ENCODE results near the gene ATRNL1. TPM values are rescaled to one million over a fixed set of nuclear protein-coding genes. Genes with fewer than 3 reads are reported as not detected.

The ATRNL1 gene
- total RNA-seq, 1 experiment from 2014 or later, result 1.3 TPM

DNA sequence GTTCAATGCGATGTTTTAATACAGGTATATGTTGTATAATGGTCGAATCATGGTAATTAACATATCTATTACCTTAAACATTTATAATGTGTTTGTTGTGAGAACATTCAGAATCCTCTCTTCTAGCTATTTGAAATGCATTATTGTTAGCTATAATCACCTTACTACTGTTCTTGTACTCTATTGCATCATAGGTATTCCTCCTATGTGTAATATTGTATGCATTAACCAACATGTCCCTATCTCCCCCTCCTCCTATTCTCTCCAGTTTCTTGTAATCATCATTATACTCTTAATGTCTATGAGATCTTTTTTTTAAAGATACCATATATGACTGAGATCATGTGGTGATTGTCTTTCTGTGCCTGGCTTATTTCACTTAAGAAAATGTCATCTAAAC lies 235.2 kb downstream of the ATRNL1 start:
- H4K20me1 ChIP-seq (ENCODE audit: insufficient read depth), result no peaks in the 10 kb centered on the region
- RAD21 ChIA-PET (ENCODE audit: low non-redundant PET in 1 of 2, low total read pairs in 2 of 2, uncharacterized antibody in 2 of 2, unreplicated experiment in 2 of 2), result no interaction called here
- H3K27me3 ChIP-seq (ENCODE audit: insufficient read depth, low read length), result no peaks in the 10 kb centered on the region
- H2AFZ ChIP-seq (ENCODE audit: low read depth, low read length, poor library complexity, severe bottlenecking), result no peak overlapping the region
- H3K36me3 ChIP-seq (ENCODE audit: control insufficient read depth in 1 of 2, insufficient read depth in 2 of 2, low read length in 2 of 2), result no peaks in the 10 kb centered on the region
- no peak overlapping the region for H3K4me3 ChIP-seq (replicated peaks in 1 of 2; ENCODE audit: low read depth in 1 of 2, low read length in 2 of 2)
- H3K4me1 ChIP-seq (ENCODE audit: control insufficient read depth in 1 of 2, insufficient read depth in 2 of 2, low read length in 2 of 2), result no peaks in the 10 kb centered on the region
- DNase-seq (ENCODE audit: low read depth, low spot score) (no peak), ATAC-seq (no peak)
- CTCF ChIA-PET, result no interaction called here
- TF ChIP-seq RAD21 (IDR thresholded peaks at IDR 0.05; ENCODE audit: low read depth) (no peak), YY1 (IDR thresholded peaks at IDR 0.05; ENCODE audit: extremely low read depth, insufficient replicate concordance, low read depth, low read length) (no peak), SIN3A (IDR thresholded peaks at IDR 0.05; ENCODE audit: low read depth) (no peak), CEBPB (IDR thresholded peaks at IDR 0.05; ENCODE audit: low read depth) (no peak), SRF (IDR thresholded peaks at IDR 0.05; ENCODE audit: low read depth) (no peak), TCF7L2 (IDR thresholded peaks at IDR 0.05; ENCODE audit: borderline replicate concordance, extremely low read depth, insufficient read depth, insufficient read length) (no peak), POLR2AphosphoS5 (IDR thresholded peaks at IDR 0.05; ENCODE audit: low read depth, low read length) (no peak), FOSL1 (IDR thresholded peaks at IDR 0.05; ENCODE audit: low read depth) (no peak), POLR2A (IDR thresholded peaks at IDR 0.05; ENCODE audit: borderline replicate concordance, extremely low read depth, insufficient read depth, insufficient read length) (no peak), ZNF274 (IDR thresholded peaks at IDR 0.05; ENCODE audit: low read depth, low read length) (no peak), EZH2 (IDR thresholded peaks at IDR 0.05) (no peak), EZH2phosphoT487 (IDR thresholded peaks at IDR 0.05; ENCODE audit: borderline replicate concordance) (no peak), SP1 (IDR thresholded peaks at IDR 0.05; ENCODE audit: low read depth) (no peak), CBX3 (IDR thresholded peaks at IDR 0.05; ENCODE audit: low read depth) (no peak)
- TF ChIP-seq, protein P1, sequence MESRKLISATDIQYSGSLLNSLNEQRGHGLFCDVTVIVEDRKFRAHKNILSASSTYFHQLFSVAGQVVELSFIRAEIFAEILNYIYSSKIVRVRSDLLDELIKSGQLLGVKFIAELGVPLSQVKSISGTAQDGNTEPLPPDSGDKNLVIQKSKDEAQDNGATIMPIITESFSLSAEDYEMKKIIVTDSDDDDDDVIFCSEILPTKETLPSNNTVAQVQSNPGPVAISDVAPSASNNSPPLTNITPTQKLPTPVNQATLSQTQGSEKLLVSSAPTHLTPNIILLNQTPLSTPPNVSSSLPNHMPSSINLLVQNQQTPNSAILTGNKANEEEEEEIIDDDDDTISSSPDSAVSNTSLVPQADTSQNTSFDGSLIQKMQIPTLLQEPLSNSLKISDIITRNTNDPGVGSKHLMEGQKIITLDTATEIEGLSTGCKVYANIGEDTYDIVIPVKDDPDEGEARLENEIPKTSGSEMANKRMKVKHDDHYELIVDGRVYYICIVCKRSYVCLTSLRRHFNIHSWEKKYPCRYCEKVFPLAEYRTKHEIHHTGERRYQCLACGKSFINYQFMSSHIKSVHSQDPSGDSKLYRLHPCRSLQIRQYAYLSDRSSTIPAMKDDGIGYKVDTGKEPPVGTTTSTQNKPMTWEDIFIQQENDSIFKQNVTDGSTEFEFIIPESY (IDR thresholded peaks at IDR 0.05; ENCODE audit: extremely low read depth, insufficient replicate concordance, low read length), result no peak
- TF ChIP-seq, protein P2, sequence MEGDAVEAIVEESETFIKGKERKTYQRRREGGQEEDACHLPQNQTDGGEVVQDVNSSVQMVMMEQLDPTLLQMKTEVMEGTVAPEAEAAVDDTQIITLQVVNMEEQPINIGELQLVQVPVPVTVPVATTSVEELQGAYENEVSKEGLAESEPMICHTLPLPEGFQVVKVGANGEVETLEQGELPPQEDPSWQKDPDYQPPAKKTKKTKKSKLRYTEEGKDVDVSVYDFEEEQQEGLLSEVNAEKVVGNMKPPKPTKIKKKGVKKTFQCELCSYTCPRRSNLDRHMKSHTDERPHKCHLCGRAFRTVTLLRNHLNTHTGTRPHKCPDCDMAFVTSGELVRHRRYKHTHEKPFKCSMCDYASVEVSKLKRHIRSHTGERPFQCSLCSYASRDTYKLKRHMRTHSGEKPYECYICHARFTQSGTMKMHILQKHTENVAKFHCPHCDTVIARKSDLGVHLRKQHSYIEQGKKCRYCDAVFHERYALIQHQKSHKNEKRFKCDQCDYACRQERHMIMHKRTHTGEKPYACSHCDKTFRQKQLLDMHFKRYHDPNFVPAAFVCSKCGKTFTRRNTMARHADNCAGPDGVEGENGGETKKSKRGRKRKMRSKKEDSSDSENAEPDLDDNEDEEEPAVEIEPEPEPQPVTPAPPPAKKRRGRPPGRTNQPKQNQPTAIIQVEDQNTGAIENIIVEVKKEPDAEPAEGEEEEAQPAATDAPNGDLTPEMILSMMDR (IDR thresholded peaks at IDR 0.05 in 2 of 3, conservative IDR thresholded peaks at IDR 0.05 in 1 of 3; ENCODE audit: borderline replicate concordance in 1 of 3, insufficient read depth in 1 of 3, low read depth in 2 of 3, low read length in 2 of 3), result no peak
- TF ChIP-seq, protein P3, sequence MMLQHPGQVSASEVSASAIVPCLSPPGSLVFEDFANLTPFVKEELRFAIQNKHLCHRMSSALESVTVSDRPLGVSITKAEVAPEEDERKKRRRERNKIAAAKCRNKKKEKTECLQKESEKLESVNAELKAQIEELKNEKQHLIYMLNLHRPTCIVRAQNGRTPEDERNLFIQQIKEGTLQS (IDR thresholded peaks at IDR 0.05), result no peak
- no peaks in the 10 kb centered on the region for H3K9me3 ChIP-seq (ENCODE audit: control insufficient read depth in 1 of 2, insufficient read depth in 1 of 2, low read depth in 1 of 2, low read length in 2 of 2)
- no peak overlapping the region for H3K27ac ChIP-seq (ENCODE audit: low read depth, low read length)
- H3K4me2 ChIP-seq (ENCODE audit: low read length), result no peak overlapping the region
- H3K79me2 ChIP-seq (ENCODE audit: insufficient read depth, low read length), result no peaks in the 10 kb centered on the region
- no peaks in the 10 kb centered on the region for H3K9me2 ChIP-seq (ENCODE audit: insufficient read depth)
- H3K9ac ChIP-seq (ENCODE audit: low read length), result no peak overlapping the region
- intact Hi-C loops (cut with micrococcal nuclease), result no loop called here
- POLR2A ChIA-PET, result no interaction called here
- no TSS peak for BruUV-seq (replicated peaks)
